K562 (cell line): ENCODE results near the gene ZMYND19. TPM values are rescaled to one million over a fixed set of nuclear protein-coding genes. Genes with fewer than 3 reads are reported as not detected.

ENCODE experiments used
- BCOR ChIP-seq: fragments of 450-650 bp; IDR thresholded peaks from 2 replicates; pipeline ENCODE4 v1.6.1; 2016
- CBFA2T2 ChIP-seq: fragments of 450-650 bp; conservative IDR thresholded peaks from 2 replicates; pipeline ENCODE4 v1.6.1; 2017; ENCODE audit warnings: mild to moderate bottlenecking
- CC2D1A ChIP-seq: fragments of 450-650 bp; IDR thresholded peaks from 2 replicates; pipeline ENCODE4 v1.6.1; 2017; ENCODE audit warnings: mild to moderate bottlenecking
- CTBP1 ChIP-seq: fragments of 450-650 bp; IDR thresholded peaks from 2 replicates; pipeline ENCODE4 v1.6.1; 2016; ENCODE audit warnings: borderline replicate concordance
- DDX20 ChIP-seq: fragments of 450-650 bp; IDR thresholded peaks from 2 replicates; pipeline ENCODE4 v1.6.1; 2016; ENCODE audit warnings: missing genetic modification characterization, low read depth, mild to moderate bottlenecking, missing compliant biosample characterization, moderate library complexity
- GTF2A2 ChIP-seq: IDR thresholded peaks from 2 replicates; pipeline ENCODE4 v1.6.1; 2016; ENCODE audit warnings: mild to moderate bottlenecking, missing genetic modification characterization, missing compliant biosample characterization
- HNRNPL ChIP-seq: fragments of 200-400 bp; formaldehyde crosslinking; IDR thresholded peaks from 2 replicates; pipeline ENCODE4 v1.6.1; 2017; ENCODE audit warnings: low read depth, mild to moderate bottlenecking, low read length
- HOXB6 ChIP-seq: fragments of 250-450 bp; sonication (Bioruptor Pico); IDR thresholded peaks from 2 replicates; pipeline ENCODE4 v1.5.1; 2022; ENCODE audit warnings: mild to moderate bottlenecking, borderline replicate concordance
- L3MBTL2 ChIP-seq: fragments of 450-650 bp; IDR thresholded peaks from 2 replicates; pipeline ENCODE4 v1.6.1; 2016; ENCODE audit warnings: mild to moderate bottlenecking, moderate library complexity
- NFIX ChIP-seq: fragments of 250-450 bp; sonication (Bioruptor Pico); IDR thresholded peaks from 2 replicates; pipeline ENCODE4 v1.4.0; 2020; ENCODE audit warnings: low read depth, mild to moderate bottlenecking, moderate library complexity
- POLR3G ChIP-seq: IDR thresholded peaks from 2 replicates; pipeline ENCODE4 v1.6.1; 2011; ENCODE audit not compliant: insufficient read length, insufficient replicate concordance; ENCODE audit errors: extremely low read depth
- PTBP1 ChIP-seq: fragments of 200-400 bp; formaldehyde crosslinking; IDR thresholded peaks from 2 replicates; pipeline ENCODE4 v1.6.1; 2017; ENCODE audit warnings: low read depth, low read length
- RB1 ChIP-seq: fragments of 450-650 bp; IDR thresholded peaks from 2 replicates; pipeline ENCODE4 v1.6.1; 2017; ENCODE audit warnings: low read depth, mild to moderate bottlenecking
- RBFOX2 ChIP-seq: fragments of 200-400 bp; formaldehyde crosslinking; IDR thresholded peaks from 2 replicates; pipeline ENCODE4 v1.6.1; 2017; ENCODE audit warnings: low read depth, mild to moderate bottlenecking, low read length, moderate library complexity
- RNF2 ChIP-seq: sonication (generic); IDR thresholded peaks from 2 replicates; pipeline ENCODE4 v1.6.1; 2016
- RUNX1 ChIP-seq: sonication (generic); IDR thresholded peaks from 2 replicates; pipeline ENCODE4 v1.6.1; 2016; ENCODE audit warnings: antibody characterized with exemption, low read depth
- SMAD1 ChIP-seq: fragments of 150-350 bp; IDR thresholded peaks from 2 replicates; pipeline ENCODE4 v1.6.1; 2014; ENCODE audit warnings: low read length, low read depth; ENCODE audit not compliant: partially characterized antibody
- SMAD2 ChIP-seq: fragments of 150-350 bp; IDR thresholded peaks from 2 replicates; pipeline ENCODE4 v1.6.1; 2014; ENCODE audit warnings: low read depth, mild to moderate bottlenecking, low read length
- ZNF165 ChIP-seq: fragments of 250-450 bp; sonication (Bioruptor Pico); IDR thresholded peaks from 2 replicates; pipeline ENCODE4 v1.4.0; 2020; ENCODE audit warnings: borderline replicate concordance
- ZNF695 ChIP-seq: fragments of 450-650 bp; formaldehyde crosslinking; IDR thresholded peaks from 2 replicates; pipeline ENCODE4 v1.4.0; 2020; ENCODE audit warnings: mild to moderate bottlenecking, moderate library complexity
- polyA plus RNA-seq, 8 experiments: library from polyadenylated mRNA; depleted of rRNA in 4 of 8; stranded (reverse) in 5 of 8; unstranded in 3 of 8; fragments of >200 nt; fragmentation: Nextera tagmentation in 2 of 8; fragmentation: Illumina TruSeq in 1 of 8; extraction: Ambion mirVana in 2 of 8; extraction: Trizol in 1 of 8; gene quantifications; 2 replicates each; pipeline versions ENCODE4 v1.2.1 to v1.2.3, GENCODE V29; 2011 to 2014; ENCODE audit warnings: inconsistent platforms in 1 of 8, missing spikeins in 1 of 8
- total RNA-seq, 7 experiments: library from RNA; depleted of rRNA in 6 of 7; stranded (reverse); fragments of >200 nt in 6 of 7; fragmentation: Illumina TruSeq in 2 of 7; extraction: Trizol in 2 of 7; gene quantifications; 2 replicates each; pipeline versions ENCODE4 v1.2.1 to v1.2.3, GENCODE V29; 2011 to 2021; ENCODE audit warnings: low replicate concordance in 1 of 7
- TF ChIP-seq, protein P1 (sequence below): sonication (generic); formaldehyde crosslinking; IDR thresholded peaks from 2 replicates; pipeline ENCODE4 v1.8.1; 2023; ENCODE audit warnings: mild to moderate bottlenecking, missing genetic modification reagents
- TF ChIP-seq, protein P2 (sequence below): fragments of 250-450 bp; sonication (Bioruptor Pico); IDR thresholded peaks from 2 replicates; pipeline ENCODE4 v1.4.0; 2020
- TF ChIP-seq, protein P3 (sequence below): fragments of 250-450 bp; sonication (Bioruptor Pico); IDR thresholded peaks from 2 replicates; pipeline ENCODE4 v1.8.0; 2022; ENCODE audit warnings: inconsistent platforms, mild to moderate bottlenecking, moderate library complexity, borderline replicate concordance

The ZMYND19 gene
- total and polyA plus RNA-seq, 9 of the 15 experiments (the other 6 are each of a cell fraction or from before 2014, with no cell fraction given) = 1.0 to 86.7 (median 44.0) TPM

DNA sequence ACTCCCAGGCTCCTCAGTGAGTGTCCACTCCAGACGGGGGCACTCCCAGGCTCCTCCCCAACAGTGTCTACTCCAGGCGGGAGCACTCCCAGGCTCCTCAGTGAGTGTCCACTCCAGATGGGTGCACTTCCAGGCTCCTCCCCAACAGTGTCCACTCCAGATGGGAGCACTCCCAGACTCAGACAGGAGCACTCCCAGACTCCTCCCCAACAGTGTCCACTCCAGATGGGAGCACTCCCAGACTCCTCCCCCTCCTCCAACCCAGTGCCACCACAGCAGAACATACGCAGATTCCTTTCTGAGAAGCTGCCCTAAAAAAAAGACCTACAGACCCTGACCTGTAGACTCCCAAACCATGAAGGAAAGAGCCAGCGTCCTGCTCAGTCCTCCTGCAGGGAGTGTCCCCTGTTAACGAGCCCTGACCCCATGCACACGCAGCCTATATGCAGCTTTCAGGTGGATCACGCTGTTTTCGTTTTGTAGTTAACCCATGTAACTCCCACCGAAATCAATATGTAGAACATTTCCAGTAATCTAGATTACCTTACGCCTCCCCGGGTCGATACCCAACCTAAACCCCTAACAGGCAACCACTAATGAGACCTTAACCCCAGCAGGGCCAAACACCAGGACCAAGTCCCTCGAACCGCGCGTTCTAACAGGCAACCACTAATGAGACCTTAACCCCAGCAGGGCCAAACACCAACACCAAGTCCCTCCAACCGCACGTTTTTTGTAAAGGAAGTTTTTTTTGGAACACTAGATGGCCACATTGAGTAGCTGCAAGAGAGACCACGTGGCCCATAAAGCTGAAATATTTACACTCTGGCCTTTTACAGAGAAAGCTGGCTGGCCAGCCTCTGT lies 55.8 kb downstream of the ZMYND19 start (continued):
- TF ChIP-seq DDX20 (tag) (no peak), GTF2A2 (tag) (no peak), BCOR (no peak), POLR3G (no peak), RB1 (no peak), HOXB6 (CRISPR knock-in tag) (no peak), ZNF165 (CRISPR knock-in tag) (no peak), CC2D1A (no peak), ZNF695 (no peak), SMAD2 (no peak), RUNX1 (no peak), SMAD1 (no peak), HNRNPL (no peak), RBFOX2 (peak; percentile 29; the same call in 1 of the 2 replicates), CBFA2T2 (peak; percentile 49; the same call in 1 of the 2 replicates), NFIX (no peak), RNF2 (no peak), L3MBTL2 (peak; percentile 93), PTBP1 (no peak), CTBP1 (no peak)
- TF ChIP-seq, protein P1, sequence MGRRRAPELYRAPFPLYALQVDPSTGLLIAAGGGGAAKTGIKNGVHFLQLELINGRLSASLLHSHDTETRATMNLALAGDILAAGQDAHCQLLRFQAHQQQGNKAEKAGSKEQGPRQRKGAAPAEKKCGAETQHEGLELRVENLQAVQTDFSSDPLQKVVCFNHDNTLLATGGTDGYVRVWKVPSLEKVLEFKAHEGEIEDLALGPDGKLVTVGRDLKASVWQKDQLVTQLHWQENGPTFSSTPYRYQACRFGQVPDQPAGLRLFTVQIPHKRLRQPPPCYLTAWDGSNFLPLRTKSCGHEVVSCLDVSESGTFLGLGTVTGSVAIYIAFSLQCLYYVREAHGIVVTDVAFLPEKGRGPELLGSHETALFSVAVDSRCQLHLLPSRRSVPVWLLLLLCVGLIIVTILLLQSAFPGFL (CRISPR knock-in tag) = no peak
- TF ChIP-seq, protein P2, sequence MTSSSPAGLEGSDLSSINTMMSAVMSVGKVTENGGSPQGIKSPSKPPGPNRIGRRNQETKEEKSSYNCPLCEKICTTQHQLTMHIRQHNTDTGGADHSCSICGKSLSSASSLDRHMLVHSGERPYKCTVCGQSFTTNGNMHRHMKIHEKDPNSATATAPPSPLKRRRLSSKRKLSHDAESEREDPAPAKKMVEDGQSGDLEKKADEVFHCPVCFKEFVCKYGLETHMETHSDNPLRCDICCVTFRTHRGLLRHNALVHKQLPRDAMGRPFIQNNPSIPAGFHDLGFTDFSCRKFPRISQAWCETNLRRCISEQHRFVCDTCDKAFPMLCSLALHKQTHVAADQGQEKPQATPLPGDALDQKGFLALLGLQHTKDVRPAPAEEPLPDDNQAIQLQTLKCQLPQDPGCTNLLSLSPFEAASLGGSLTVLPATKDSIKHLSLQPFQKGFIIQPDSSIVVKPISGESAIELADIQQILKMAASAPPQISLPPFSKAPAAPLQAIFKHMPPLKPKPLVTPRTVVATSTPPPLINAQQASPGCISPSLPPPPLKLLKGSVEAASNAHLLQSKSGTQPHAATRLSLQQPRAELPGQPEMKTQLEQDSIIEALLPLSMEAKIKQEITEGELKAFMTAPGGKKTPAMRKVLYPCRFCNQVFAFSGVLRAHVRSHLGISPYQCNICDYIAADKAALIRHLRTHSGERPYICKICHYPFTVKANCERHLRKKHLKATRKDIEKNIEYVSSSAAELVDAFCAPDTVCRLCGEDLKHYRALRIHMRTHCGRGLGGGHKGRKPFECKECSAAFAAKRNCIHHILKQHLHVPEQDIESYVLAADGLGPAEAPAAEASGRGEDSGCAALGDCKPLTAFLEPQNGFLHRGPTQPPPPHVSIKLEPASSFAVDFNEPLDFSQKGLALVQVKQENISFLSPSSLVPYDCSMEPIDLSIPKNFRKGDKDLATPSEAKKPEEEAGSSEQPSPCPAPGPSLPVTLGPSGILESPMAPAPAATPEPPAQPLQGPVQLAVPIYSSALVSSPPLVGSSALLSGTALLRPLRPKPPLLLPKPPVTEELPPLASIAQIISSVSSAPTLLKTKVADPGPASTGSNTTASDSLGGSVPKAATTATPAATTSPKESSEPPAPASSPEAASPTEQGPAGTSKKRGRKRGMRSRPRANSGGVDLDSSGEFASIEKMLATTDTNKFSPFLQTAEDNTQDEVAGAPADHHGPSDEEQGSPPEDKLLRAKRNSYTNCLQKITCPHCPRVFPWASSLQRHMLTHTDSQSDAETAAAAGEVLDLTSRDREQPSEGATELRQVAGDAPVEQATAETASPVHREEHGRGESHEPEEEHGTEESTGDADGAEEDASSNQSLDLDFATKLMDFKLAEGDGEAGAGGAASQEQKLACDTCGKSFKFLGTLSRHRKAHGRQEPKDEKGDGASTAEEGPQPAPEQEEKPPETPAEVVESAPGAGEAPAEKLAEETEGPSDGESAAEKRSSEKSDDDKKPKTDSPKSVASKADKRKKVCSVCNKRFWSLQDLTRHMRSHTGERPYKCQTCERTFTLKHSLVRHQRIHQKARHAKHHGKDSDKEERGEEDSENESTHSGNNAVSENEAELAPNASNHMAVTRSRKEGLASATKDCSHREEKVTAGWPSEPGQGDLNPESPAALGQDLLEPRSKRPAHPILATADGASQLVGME (CRISPR knock-in tag) = no peak
- TF ChIP-seq, protein P3, sequence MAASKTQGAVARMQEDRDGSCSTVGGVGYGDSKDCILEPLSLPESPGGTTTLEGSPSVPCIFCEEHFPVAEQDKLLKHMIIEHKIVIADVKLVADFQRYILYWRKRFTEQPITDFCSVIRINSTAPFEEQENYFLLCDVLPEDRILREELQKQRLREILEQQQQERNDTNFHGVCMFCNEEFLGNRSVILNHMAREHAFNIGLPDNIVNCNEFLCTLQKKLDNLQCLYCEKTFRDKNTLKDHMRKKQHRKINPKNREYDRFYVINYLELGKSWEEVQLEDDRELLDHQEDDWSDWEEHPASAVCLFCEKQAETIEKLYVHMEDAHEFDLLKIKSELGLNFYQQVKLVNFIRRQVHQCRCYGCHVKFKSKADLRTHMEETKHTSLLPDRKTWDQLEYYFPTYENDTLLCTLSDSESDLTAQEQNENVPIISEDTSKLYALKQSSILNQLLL = no peak
